ENCODE measurements around the gene KCTD15.

DNA sequence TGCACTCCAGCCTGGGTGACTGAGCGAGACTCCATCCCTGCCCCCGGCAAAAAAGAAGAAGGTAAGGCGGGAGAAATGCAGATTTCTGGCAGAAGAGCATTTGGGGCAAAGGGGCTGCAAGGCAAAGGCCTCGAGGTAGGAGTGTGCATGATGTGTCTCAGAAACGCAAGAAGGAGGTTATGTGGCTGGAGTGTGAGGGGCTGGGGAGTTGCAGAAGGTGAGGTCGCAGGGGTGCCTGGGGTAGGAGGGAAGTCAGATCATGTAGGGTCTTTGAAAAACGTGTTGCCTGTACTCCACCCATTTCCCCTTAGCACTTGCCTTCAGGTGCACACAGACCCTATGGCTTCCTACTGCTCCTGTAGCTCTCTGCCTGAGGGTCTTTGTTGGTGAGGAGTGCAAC is 29.9 kb downstream of the KCTD15 start:
- TF ChIP-seq GATA3 (IDR thresholded peaks at IDR 0.05; ENCODE audit: low read depth, low read length) (no peak), GATA2 (IDR thresholded peaks at IDR 0.05; ENCODE audit: low read depth, low read length) (no peak)
